ENCODE results near the gene TNFRSF6B. TPM values are rescaled to one million over a fixed set of nuclear protein-coding genes. Genes with fewer than 3 reads are reported as not detected.

TNFRSF6B gene
- total RNA-seq, 2 experiments from 2014 or later, result 1.0 TPM; not detected in 1

DNA sequence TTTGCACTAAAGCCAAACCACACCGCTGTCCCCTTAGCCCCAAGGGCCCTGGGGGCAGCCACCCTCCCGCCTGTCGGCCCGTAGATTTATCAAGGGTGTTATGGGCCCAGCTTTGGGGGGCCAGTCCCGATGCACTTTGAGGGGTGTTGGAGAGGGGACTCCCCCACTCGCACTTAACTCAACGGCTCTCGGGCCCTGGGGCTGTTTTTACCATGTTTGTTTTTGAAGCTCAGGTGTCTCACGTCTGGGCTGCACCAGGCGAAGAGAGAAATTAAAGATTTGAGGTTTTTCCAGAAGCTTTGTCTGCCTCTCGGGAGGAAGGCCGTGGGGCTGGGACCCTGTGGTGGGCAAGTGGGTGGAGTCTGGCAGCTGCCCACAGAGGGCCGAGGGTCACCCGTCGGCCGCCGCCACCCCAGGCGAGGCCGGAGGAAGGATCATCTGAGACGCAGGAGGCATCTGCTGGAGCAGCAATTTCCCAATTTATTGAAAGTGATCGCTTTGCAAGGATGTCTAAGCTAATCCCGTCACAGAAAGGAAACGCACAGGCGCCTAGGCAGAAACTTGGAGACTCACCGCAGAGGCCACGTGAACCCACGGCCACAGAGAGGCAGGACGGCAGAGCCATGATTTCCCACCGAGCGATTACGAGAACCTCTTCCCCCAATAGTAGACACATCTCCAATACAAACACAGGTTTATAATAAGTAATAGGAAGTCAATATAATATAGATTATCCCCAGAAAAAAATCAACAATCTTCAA is 46.9 kb downstream of the TNFRSF6B start:
- DNase-seq, result no peak
- Mint-ChIP-seq H3K4me1 (no peaks in the 10 kb centered on the region), H3K4me3 (no peak overlapping the region), H3K27ac (no peak overlapping the region), H3K9me3 (no peaks in the 10 kb centered on the region), H3K27me3 (no peaks in the 10 kb centered on the region), H3K36me3 (ENCODE audit: low read depth) (peaks cover 6% of the 10 kb centered on the region)
- ChIA-PET POLR2A (no interaction called here), CTCF (interaction anchor here (0.8 to 1.8 kb wide), 2 partner anchors 9 to 206 kb away, joined by 4 read pairs; partner anchors contain the start of gene PTK6)

DNA sequence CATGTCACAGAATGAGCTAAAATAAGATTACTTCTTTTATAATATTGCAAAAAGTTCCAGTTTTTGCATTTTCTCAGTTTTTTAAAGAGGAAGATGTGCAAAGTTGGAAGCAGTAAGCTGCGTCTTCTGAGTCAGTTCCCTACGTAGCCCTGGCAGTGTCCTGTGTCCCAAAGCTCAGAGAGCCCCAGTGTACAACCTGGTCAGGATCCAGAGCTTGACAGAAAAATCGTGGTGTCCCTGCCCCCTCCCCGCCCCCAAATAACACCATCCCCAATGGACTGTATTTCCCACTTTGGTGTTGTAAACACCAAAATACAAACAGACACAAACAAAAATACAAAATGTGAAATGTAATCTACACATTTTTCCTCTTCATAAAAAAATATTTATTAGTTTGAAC is 47.7 kb downstream of the TNFRSF6B start:
- no peak for DNase-seq
- H3K4me1 Mint-ChIP-seq, result peaks cover 4% of the 10 kb centered on the region
- H3K27ac Mint-ChIP-seq, result no peak overlapping the region
- no peak overlapping the region for H3K4me3 Mint-ChIP-seq
- H3K9me3 Mint-ChIP-seq, result no peaks in the 10 kb centered on the region
- H3K27me3 Mint-ChIP-seq, result no peaks in the 10 kb centered on the region
- peaks cover 6% of the 10 kb centered on the region for H3K36me3 Mint-ChIP-seq (ENCODE audit: low read depth)
- ChIA-PET CTCF (interaction anchor here (0.7 to 1.8 kb wide), 3 partner anchors 10 to 206 kb away, joined by 3 to 4 read pairs (median 4); partner anchors contain the start of gene PTK6), POLR2A (no interaction called here)

DNA sequence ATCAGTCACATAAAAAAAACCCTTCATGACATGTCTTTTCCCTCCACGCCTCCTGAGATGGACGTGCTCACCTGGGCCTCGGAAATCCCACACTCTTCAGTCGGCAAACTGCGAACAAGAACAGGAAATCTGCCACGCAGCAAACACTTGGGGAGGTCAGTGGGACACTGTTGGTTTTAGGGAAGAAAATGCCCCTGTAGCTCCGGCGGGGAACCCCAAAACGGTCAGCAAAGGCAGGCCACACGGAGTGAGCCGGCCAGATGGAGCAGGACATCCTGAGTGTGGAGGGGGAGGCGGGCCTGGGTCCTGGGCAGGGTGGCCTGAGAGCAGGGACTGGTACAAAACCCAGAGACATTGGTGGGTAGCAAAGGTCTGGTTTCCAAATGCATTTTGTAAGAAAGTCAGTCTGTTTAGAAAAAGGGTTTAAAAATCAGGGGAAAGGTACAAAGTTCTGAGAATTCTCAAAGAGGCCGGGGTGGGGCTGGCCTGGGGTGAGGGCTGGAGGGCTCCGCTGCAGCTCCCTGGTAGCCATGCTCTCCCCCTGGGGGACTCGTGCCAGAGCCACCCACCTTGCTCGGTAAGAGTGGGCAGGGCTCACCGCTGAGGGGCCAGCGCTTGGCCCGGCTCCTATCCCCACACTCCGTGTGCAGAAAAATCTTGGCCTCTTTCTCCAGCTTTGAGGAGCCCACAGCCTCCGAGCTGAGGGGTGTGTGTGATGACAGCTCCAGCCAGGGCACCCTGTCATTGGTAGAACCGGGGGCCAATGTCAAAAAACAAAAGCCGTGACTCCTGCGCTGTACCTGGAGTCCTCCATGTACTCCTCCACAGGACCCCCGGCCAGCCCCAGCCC is 48.3 kb downstream of the TNFRSF6B start:
- Mint-ChIP-seq H3K27me3 (no peaks in the 10 kb centered on the region), H3K4me1 (peaks cover 7% of the 10 kb centered on the region), H3K4me3 (no peak overlapping the region), H3K27ac (no peak overlapping the region), H3K9me3 (no peaks in the 10 kb centered on the region), H3K36me3 (ENCODE audit: low read depth) (peaks cover 6% of the 10 kb centered on the region)
- CTCF ChIA-PET, result interaction anchor here (0.7 to 1.0 kb wide), 3 partner anchors 35 to 207 kb away, joined by 3 to 4 read pairs (median 3); partner anchors contain the start of gene PTK6
- DNase-seq, result no peak
- POLR2A ChIA-PET, result no interaction called here

DNA sequence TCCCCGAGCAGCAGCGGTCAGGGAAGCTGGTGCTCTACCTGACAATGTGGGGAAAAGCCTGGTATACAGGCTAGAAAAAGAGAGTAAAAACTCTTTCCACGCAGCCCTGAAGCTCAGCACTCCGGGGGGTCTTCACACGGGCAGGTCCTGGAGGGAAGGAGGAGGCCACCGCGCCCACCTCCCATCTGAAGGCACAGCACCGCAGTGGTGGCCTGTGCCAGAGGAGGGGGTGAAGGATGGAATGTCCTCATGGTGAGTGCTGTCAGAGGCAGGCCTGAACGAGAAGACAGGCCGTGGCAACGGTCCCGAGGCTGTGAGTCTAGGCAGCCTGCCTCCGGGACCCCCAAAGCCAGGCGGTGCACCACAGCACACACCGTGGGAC is 49.0 kb downstream of the TNFRSF6B start:
- H3K4me1 Mint-ChIP-seq, result peaks cover 11% of the 10 kb centered on the region
- ChIA-PET CTCF (interaction anchor here (1.0 kb wide), 1 partner anchor 39 kb away, joined by 3 read pairs; no protein-coding TSS in a partner anchor), POLR2A (no interaction called here)
- peaks cover 6% of the 10 kb centered on the region for H3K36me3 Mint-ChIP-seq (ENCODE audit: low read depth)
- no peaks in the 10 kb centered on the region for H3K27me3 Mint-ChIP-seq
- H3K9me3 Mint-ChIP-seq, result no peaks in the 10 kb centered on the region
- no peak for DNase-seq
- no peak overlapping the region for H3K4me3 Mint-ChIP-seq
- no peak overlapping the region for H3K27ac Mint-ChIP-seq

DNA sequence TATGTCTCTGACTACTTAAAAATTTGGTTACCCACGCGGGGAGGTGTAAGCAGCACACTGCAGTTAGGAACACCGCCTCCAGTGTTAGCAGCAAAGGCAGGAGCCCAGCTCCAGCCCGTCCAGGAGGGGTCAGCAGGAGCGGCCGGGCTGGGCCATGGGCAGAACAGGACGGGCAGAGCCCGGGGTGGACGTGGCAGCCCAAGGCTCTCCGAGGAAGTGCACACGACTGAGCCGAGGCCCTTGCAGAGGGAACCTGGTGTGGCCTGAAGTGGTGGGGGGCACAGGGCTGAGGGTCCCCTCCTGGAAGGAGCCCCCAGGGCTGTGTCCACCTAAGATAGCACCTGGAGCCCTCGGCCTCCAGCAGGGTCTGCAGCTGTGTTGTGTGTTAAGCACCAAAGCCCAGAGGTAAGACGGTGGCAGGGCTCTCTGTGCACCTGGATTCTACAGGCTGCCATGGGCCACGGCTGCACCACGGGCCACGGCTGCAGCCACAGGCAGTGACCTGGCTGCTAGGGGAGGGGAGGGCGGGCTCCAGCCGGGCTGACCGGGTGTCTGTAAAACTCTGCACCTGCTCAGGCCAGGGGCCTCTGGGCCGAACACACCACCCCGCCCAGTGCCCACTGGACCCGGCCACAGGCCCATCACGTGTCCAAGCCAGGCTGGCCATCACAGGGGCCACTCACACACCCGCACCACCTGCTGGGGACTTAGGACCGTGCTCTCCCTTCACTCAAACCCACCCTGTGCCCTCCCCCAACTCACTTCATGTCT is 49.7 kb downstream of the TNFRSF6B start:
- Mint-ChIP-seq H3K27me3 (no peaks in the 10 kb centered on the region), H3K4me1 (peaks cover 18% of the 10 kb centered on the region), H3K36me3 (ENCODE audit: low read depth) (peaks cover 6% of the 10 kb centered on the region), H3K27ac (no peak overlapping the region), H3K9me3 (no peaks in the 10 kb centered on the region), H3K4me3 (no peak overlapping the region)
- ChIA-PET CTCF (interaction anchor here (1.0 to 1.4 kb wide), 2 partner anchors 38 to 39 kb away, joined by 3 read pairs; partner anchors contain the start of genes ARFRP1 and ZGPAT), POLR2A (no interaction called here)
- no peak for DNase-seq

DNA sequence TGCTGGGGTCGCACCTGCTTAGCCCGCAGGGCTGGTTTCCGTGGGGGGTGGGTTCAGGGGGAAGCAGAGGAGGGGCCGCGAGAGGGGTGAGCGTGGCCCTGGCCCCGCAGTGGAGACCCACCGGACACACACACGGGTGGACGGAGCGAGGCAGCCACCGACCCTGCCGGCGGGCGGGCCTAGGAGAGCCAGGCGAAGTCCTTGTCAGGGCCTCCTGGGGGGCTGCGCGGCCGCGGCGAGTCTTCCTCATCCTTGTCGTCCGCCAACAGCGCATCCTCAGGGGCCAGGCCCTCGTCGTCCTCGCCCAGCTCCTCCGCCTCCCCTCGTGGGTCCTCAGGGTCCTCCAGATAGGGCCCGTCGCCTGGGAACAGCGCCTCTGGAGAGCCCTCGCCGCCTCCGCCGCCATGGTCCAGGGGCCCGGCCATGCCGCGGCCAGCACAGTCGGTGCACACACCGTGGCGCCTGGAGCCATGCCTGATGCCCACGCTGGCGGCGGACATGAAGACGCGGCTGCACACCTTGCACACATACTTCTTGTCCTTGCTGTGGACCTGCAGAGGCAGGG is 50.4 kb downstream of the TNFRSF6B start:
- no peak for DNase-seq
- ChIA-PET POLR2A (no interaction called here), CTCF (interaction anchor here (1.4 kb wide), 1 partner anchor 39 kb away, joined by 3 read pairs; the partner anchor contains the start of genes ARFRP1 and ZGPAT)
- H3K36me3 Mint-ChIP-seq (ENCODE audit: low read depth), result peaks cover 6% of the 10 kb centered on the region
- no peak overlapping the region for H3K27ac Mint-ChIP-seq
- H3K9me3 Mint-ChIP-seq, result no peaks in the 10 kb centered on the region
- H3K4me3 Mint-ChIP-seq, result no peak overlapping the region
- no peaks in the 10 kb centered on the region for H3K27me3 Mint-ChIP-seq
- peaks cover 21% of the 10 kb centered on the region for H3K4me1 Mint-ChIP-seq

DNA sequence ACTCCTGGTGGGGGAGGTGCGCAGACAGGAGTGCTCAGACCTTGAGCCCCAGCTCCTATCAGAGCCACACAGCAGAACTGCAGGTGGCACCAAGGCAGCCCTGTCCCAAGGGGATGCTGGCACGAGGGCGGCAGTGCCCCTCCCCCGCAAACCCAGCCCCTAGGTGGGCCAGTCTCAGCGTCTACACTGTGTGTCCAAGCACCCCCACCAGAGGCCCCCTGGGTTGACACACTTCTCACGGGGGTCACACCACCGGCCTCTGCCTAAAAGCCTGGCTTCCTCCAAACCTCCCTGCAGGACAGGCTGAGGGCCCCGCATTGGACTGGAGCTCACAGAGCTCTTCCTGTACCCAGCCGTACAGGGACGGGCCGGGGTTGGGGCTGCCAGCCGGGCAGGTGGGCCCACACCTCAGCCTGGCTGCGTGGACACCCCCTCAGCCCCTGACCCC is 51.2 kb downstream of the TNFRSF6B start:
- Mint-ChIP-seq H3K4me1 (peaks cover 24% of the 10 kb centered on the region), H3K36me3 (ENCODE audit: low read depth) (peaks cover 6% of the 10 kb centered on the region), H3K9me3 (no peaks in the 10 kb centered on the region), H3K4me3 (no peak overlapping the region), H3K27ac (no peak overlapping the region), H3K27me3 (no peaks in the 10 kb centered on the region)
- DNase-seq, result no peak
- POLR2A ChIA-PET, result no interaction called here
- CTCF ChIA-PET, result interaction anchor here (1.4 to 5.6 kb wide), 2 partner anchors 10 to 40 kb away, joined by 3 to 27 read pairs; partner anchors contain the start of genes ARFRP1, LIME1 and ZGPAT

Other genes with a start within 250 kb of the TNFRSF6B start
- gene KCNQ2, start 224.0 kb upstream of the TNFRSF6B start, total RNA-seq, result under 1 TPM; 0.10 to 0.12 TPM
- gene EEF1A2, start 197.6 kb upstream of the TNFRSF6B start, total RNA-seq, result under 1 TPM; 0.12 to 0.17 TPM
- 100 to 1,000 TPM; 167 to 193 TPM for gene PPDPF, start 175.9 kb upstream of the TNFRSF6B start, total RNA-seq
- gene PTK6, start 159.3 kb upstream of the TNFRSF6B start, total RNA-seq, result under 1 TPM; 0.71 to 0.74 TPM
- gene SRMS, start 148.9 kb upstream of the TNFRSF6B start, total RNA-seq, result not detected
- under 1 TPM; 0.15 to 0.57 TPM for gene FNDC11, start 142.5 kb upstream of the TNFRSF6B start, total RNA-seq
- 100 to 1,000 TPM in 1 of 2 experiments, 10 to 100 TPM in 1; 95.5 to 107 TPM for gene HELZ2, start 122.4 kb upstream of the TNFRSF6B start, total RNA-seq
- gene GMEB2, start 69.6 kb upstream of the TNFRSF6B start, total RNA-seq, result 10 to 100 TPM; 20.0 to 20.5 TPM
- 10 to 100 TPM; 49.4 to 54.4 TPM for gene STMN3, start 43.2 kb upstream of the TNFRSF6B start, total RNA-seq
- 10 to 100 TPM; 53.3 to 58.9 TPM for gene RTEL1, start 38.3 kb upstream of the TNFRSF6B start, total RNA-seq
- 10 to 100 TPM; 52.7 to 64.5 TPM for gene ARFRP1, start 11.3 kb downstream of the TNFRSF6B start, total RNA-seq
- 10 to 100 TPM; 37.3 to 43.3 TPM for gene ZGPAT, start 11.4 kb downstream of the TNFRSF6B start, total RNA-seq
- gene LIME1, start 40.0 kb downstream of the TNFRSF6B start, total RNA-seq, result 100 to 1,000 TPM; 253 to 302 TPM
- 100 to 1,000 TPM; 105 to 129 TPM for gene SLC2A4RG, start 43.1 kb downstream of the TNFRSF6B start, total RNA-seq
- gene ZBTB46, start 134.6 kb downstream of the TNFRSF6B start, total RNA-seq, result not detected
- not detected for gene ABHD16B, start 164.8 kb downstream of the TNFRSF6B start, total RNA-seq
- gene TPD52L2, start 168.6 kb downstream of the TNFRSF6B start, total RNA-seq, result 10 to 100 TPM; 39.6 to 41.6 TPM
- gene DNAJC5, start 198.5 kb downstream of the TNFRSF6B start, total RNA-seq, result 10 to 100 TPM; 54.0 to 58.7 TPM

All from activated CD4-positive, alpha-beta T cell treated with anti-CD3 and anti-CD28 coated beads, Interleukin-2, amount 10 ng/mL, durations not matched to agents 7 days and 5 days (primary cell).